Stimulated activated CD4-positive, alpha-beta T cell treated with anti-CD3 and anti-CD28 coated beads, Interleukin-2, amount 100 ng/mL, for 4 hours (primary cell): Measurements from ENCODE around the gene STRAP.
"Not testable (repeated sequence)": the region's sequence is repeated elsewhere in the genome, so short reads cannot be mapped to it uniquely, and the experiment has no call there.

Source experiments
- DNase-seq: peaks from one replicate; pipeline ENCODE4 v3.0.0-alpha.2; 2020; ENCODE audit warnings: low read depth

Gene STRAP

GRCh38 chr12:15928346-15928745, 46.2 kb downstream of the STRAP start:
- no peak for DNase-seq

DNA sequence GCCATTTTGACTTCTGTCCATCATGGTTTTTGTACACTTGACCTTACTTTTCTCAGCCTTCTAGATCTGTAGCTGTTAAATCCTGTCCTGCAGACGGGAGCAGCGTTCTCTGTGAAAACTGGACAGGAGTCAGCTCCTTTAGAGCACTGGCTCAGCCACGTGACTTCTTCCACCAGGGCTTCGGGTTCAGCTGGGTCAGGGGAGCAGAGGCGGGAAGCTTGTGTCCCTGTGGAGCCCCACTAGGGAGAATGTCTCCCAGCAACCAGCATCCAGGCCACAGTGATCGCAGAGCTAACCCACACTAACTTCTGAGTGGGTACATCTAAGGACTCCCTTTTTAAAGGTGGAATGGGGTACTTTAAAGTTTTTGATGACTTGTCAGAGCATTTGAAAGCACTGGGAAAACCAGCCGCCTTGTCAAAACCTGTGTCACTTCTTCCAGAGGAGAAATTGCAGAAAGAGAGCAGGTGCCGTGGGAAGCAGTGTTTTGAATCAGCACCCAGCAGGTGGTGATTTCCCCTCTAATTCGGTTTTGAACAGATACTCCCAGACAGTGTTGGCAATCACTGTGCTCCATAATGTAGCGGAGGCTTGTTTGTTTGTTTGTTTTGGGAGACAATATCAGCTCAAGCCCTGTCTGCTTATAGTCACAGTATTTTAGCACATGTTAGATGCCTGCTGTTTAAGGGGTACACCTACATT, 46.8 kb downstream of the STRAP start:
- DNase-seq: no peak

GRCh38 chr12:15931590-15932053, 49.4 kb downstream of the STRAP start:
- no peak for DNase-seq

DNA sequence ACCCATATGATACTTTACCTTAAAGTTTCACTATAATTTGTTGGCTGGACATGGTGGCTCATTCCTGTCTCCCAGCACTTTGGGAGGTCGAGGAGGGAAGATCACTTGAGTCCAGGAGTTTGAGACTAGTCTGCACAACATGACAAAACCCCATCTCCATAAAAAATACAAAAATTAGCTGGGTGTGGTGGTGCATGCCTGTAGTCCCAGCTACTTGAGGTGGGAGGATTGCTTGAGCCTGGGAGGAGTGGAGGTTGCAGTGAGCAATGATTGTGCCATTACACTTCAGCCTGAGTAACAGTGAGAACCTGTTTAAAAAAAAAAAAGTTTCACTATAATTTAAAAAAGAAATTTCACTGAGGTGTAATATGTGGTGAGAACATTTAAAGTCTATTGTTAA, 50.1 kb downstream of the STRAP start:
- DNase-seq: no peak

DNA sequence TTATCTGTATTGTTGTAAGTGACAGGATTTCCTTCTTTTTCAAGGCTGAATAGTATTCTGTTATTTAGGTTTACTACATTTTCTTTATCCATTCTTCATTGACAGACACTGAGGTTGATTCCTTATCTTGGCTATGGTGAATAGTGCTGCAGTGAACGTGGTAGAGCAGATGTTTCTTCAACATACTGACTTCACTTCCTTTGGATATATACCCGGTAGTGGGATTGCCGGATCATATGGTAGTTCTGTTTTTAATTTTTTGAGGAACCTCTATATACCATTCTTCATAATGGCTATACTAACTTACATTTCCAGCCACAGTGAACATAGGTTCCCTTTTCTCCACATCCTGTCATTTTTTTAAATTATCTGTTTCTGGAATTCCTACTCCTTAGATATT, 50.8 kb downstream of the STRAP start:
- DNase-seq: no peak

GRCh38 chr12:15933751-15934150, 51.6 kb downstream of the STRAP start:
- no peak for DNase-seq

DNA sequence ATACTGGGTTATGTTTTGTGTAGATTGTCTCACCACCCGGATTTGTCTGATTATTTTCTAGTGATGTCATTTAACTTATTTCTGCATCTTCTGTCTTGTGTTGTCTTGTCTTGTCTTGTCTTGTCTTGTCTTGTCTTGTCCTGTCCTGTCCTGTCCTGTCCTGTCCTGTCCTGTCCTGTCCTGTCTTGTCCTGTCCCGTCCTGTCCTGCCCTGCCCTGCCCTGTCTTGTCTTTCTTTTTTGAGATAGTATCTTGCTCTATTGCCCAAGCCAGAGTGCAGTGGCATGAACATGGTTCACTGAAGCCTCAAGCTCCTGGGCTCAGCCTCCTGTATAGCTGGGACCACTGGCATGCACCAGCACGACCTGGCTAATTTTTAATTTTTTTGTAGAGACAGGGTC, 54.6 kb downstream of the STRAP start:
- no peak for DNase-seq

GRCh38 chr12:15937902-15938301, 55.7 kb downstream of the STRAP start:
- no peak for DNase-seq

- DNase-seq: no peak
Observed at GRCh38 chr12:15939111-15939510, 56.9 kb downstream of the STRAP start.

- DNase-seq: no peak
Observed at GRCh38 chr12:15942475-15942874, 60.3 kb downstream of the STRAP start.

GRCh38 chr12:15943519-15943918, 61.3 kb downstream of the STRAP start:
- DNase-seq: not testable (repeated sequence)

GRCh38 chr12:15948461-15948860, 66.3 kb downstream of the STRAP start:
- DNase-seq: not testable (repeated sequence)
